ENCODE results near the gene ANO6.
"Not testable (repeated sequence)": the region's sequence is repeated elsewhere in the genome, so short reads cannot be mapped to it uniquely, and the experiment has no call there.

Gene ANO6

GRCh38 chr12:45244561-45245343 is 28.9 kb downstream of the ANO6 start:
- no peak for DNase-seq

GRCh38 chr12:45246236-45246635 is 30.3 kb downstream of the ANO6 start:
- DNase-seq = no peak

- DNase-seq = no peak
Measured at GRCh38 chr12:45247589-45247988, 31.7 kb downstream of the ANO6 start.

DNA sequence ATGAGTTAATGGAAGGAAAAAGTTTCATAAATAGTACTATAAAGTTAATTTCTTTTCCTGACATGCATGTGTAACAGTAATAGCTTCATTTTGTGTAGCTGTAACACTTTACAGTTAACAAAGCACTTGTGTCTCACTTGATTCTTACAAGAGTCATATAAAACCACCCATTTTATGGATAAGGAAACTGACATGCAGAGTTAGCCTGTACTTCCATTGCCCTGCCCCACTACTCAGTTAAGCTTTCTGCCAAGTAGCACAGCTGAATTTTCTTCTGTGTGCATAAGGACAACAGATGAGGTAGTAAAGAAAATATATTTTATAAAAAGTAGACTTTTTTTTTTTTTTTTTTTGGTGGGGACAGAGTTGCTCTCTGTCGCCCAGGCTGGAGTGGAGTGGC is 32.2 kb downstream of the ANO6 start:
- DNase-seq = no peak

- DNase-seq = no peak
Measured at GRCh38 chr12:45254254-45254653, 38.4 kb downstream of the ANO6 start.

GRCh38 chr12:45256721-45257120 is 40.8 kb downstream of the ANO6 start:
- DNase-seq = no peak

GRCh38 chr12:45257185-45257930 is 41.5 kb downstream of the ANO6 start:
- DNase-seq = no peak

DNA sequence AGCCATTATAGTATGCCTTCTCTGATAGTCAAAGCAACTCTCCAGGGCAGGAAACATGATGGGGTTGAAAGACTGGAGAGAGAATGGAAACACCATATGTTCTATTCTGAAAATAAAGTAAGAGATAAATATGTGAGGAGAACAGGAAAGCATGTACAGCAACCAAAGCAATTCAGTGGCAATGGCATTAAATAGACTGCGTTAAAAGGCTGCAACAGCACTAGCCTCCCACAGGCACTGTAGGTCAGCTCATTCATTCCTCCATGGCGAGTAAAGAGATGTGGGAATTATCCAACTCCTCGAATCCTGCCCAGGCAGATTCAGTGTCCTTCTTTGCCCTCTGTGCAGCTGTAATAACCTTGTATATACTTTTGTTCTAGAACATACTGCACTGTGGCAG is 43.8 kb downstream of the ANO6 start:
- no peak for DNase-seq

GRCh38 chr12:45260104-45260815 is 44.4 kb downstream of the ANO6 start:
- DNase-seq = no peak

DNA sequence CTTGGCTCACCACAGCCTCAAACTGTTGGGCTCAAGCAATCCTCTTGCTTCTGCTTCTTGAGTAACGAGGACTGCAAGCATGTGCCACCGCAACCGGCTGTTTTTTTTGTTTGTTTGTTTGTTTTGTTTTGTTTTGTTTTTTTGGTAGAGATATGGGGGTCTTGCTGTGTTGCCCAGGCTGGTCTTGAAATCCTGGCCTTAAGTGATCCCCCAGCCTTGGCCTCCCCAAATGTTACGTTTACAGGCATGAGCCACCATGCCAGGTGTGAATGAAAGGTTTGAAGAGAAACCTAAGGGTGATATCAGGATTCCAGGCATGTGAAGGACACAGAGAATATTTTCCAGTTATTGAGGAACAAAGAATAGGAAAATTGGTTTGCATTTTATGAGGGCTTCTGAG is 45.0 kb downstream of the ANO6 start:
- DNase-seq = no peak

- DNase-seq = not testable (repeated sequence)
Measured at GRCh38 chr12:45262185-45262584, 46.3 kb downstream of the ANO6 start.

DNA sequence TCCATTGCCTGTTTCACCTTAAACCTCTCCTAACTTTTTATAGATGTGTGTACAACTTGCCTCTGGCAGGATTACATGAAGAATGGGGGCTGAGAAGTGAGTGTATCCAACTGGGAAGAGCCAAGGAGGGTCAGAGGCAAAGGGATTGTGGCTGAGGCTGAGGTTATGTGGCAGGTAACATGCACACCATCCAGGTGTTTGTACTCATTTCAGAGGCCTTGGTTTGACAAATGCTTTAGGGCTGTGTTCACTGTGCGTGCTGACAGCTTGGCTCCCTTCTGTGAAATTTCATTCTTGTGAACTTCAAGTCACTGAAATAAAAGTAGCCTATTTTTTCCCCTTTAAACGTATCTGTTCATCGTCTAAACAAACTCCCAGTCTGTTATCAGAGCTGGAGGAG is 47.7 kb downstream of the ANO6 start:
- DNase-seq = no peak

GRCh38 chr12:45268672-45269411 is 52.9 kb downstream of the ANO6 start:
- peak; percentile 68 for DNase-seq

DNA sequence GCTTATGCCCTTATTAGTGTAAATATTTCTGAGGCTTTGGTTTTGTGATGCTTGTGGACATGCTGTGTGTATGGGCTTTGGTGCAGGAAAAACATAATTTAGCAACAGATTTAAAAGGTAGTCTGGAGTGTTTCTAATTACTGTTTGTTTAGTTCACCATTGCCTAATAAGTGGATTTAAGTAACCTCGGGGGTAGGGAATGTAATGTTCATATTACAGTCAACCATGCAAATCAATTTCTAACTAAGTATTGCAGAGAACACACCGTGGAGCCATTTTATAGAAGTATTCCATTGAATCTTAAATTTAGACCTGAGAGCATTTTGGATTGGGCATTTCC is 53.5 kb downstream of the ANO6 start:
- no peak for DNase-seq

DNA sequence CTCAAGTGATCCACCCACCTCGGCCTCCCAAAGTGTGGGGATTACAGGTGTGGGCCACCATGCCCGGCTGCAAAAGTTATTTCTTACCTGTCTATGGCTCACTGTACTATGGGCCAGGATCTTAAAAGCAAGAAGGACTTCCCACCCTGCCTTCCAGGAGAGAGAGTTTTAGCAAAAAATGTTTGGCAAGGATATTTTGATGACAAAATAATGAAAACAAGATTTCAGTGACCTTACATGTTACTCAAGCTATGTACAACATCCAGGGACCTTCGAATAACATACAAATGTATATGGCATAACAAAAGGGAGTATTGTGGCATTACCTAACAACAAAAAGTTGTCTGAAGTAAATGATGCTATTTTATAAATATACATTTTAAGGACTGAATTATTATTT is 55.1 kb downstream of the ANO6 start:
- no peak for DNase-seq

- DNase-seq = no peak
Measured at GRCh38 chr12:45273717-45274271, 57.9 kb downstream of the ANO6 start.

DNA sequence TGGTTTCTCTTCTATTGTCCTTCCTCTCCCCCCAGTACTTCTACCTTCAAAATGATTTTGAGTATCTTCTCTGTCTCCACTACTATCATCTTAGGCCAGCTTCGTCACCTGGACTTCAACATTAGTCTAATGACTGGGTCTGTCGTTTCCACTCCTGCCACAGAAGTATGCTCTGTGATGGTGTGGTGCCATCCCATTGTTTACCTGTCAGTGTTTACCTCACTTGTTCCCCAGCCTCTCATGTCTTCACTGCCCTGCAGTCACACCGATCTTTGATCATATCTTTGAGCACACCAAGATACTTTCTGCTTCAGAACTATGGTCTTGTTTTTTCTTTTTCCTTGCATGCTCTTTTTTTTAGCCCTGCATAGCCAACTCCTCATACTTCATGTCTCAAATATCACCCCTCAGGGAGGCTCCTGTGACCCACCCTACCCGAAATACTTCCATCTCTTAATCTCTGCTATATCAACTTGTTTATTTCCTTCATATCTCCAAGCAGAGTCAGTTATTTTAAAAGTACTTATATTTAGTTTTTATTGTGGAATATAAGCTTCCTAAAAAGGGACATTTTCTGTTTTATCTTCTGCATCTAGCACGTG is 60.4 kb downstream of the ANO6 start:
- no peak for DNase-seq

GRCh38 chr12:45278447-45278846 is 62.6 kb downstream of the ANO6 start:
- DNase-seq = no peak

DNA sequence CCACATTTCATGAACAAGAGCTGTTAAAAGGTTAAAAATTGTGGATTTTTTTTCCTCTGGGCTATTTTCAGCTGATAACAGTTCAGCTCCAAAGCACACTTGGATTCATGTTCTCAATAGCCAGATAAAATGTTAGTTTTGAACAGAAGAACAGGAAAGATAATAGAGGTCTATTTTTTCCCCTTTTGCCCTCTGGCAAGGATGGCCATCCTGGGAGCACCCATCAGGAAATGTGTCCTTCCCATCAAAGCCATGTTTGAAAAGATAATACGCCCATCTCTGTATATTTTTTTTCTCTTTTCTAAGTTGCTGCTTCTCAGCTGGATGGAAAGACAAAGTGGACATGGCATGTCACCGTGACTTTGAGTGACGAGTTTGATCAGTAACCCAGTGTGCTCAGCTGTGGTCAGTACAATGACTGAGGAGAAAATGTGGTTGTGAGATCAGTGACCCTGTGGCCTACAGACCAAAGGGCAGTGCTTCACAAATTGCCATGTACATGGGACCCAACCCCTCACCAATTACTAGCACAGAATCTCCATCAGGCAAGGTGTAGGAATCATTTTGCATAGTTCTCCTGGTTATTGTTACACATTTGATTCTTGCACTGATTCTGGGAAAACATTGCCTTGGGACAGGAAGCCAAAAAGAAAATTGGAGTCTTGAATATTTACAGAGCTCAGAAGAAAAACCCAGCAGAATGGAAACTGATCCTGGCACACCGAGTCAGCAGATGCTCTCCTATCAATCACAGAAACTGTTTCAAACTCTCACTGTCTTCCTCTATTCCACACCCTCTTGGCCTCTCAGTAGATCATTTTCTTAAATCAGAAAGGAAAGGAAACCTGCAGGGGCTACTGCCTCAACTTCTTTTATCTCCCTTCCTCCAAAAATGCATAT is 64.3 kb downstream of the ANO6 start:
- no peak for DNase-seq

- no peak for DNase-seq
Measured at GRCh38 chr12:45281994-45282393, 66.1 kb downstream of the ANO6 start.

GRCh38 chr12:45282411-45282810 is 66.5 kb downstream of the ANO6 start:
- no peak for DNase-seq
